K562 (cell line): Measurements from ENCODE around the gene TGFBR3L. TPM values are rescaled to one million over a fixed set of nuclear protein-coding genes. Genes with fewer than 3 reads are reported as not detected.
A peak's percentile ranks its signal among the peaks of the same experiment; 100 is the strongest.

Experiments
- BRD4 ChIP-seq: fragments of 200-600 bp; sonication (generic); IDR thresholded peaks from 2 replicates; pipeline ENCODE4 v1.6.1; 2017; ENCODE audit warnings: inconsistent platforms
- E2F1 ChIP-seq: sonication (generic); formaldehyde crosslinking; IDR thresholded peaks from 2 replicates; pipeline ENCODE4 v1.8.1; 2023; ENCODE audit warnings: mild to moderate bottlenecking, missing genetic modification reagents, moderate library complexity
- ETV6 ChIP-seq, 3 experiments: fragments of 150-350 bp in 1 of 3; sonication (generic) in 1 of 3; formaldehyde crosslinking in 1 of 3; IDR thresholded peaks; 2 replicates each; pipeline versions ENCODE4 v1.6.1 to v1.8.0; 2014 to 2022; ENCODE audit warnings: borderline replicate concordance in 2 of 3, low read depth in 2 of 3, antibody characterized with exemption in 1 of 3, low read length in 1 of 3, mild to moderate bottlenecking in 1 of 3, missing genetic modification reagents in 1 of 3
- GTF2B ChIP-seq: IDR thresholded peaks from 2 replicates; pipeline ENCODE4 v1.6.1; 2011; ENCODE audit not compliant: insufficient read length; ENCODE audit errors: extremely low read depth
- HNRNPL ChIP-seq: fragments of 200-400 bp; formaldehyde crosslinking; IDR thresholded peaks from 2 replicates; pipeline ENCODE4 v1.6.1; 2017; ENCODE audit warnings: low read depth, mild to moderate bottlenecking, low read length
- KLF1 ChIP-seq: fragments of 450-650 bp; IDR thresholded peaks from 2 replicates; pipeline ENCODE4 v1.6.1; 2016; ENCODE audit warnings: missing genetic modification characterization, missing compliant biosample characterization
- PHF8 ChIP-seq: fragments of 200-600 bp; sonication (generic); IDR thresholded peaks from 2 replicates; pipeline ENCODE4 v1.6.1; 2012; ENCODE audit warnings: mixed run types, mild to moderate bottlenecking, inconsistent platforms, low read length, moderate library complexity, borderline replicate concordance
- RERE ChIP-seq: sonication (generic); formaldehyde crosslinking; IDR thresholded peaks from 2 replicates; pipeline ENCODE4 v1.8.0; 2023; ENCODE audit warnings: missing genetic modification reagents, mild to moderate bottlenecking, borderline replicate concordance
- SMAD4 ChIP-seq: fragments of 250-450 bp; sonication (Bioruptor Pico); conservative IDR thresholded peaks from 2 replicates; pipeline ENCODE4 v1.8.0; 2021; ENCODE audit warnings: inconsistent platforms, mild to moderate bottlenecking, moderate library complexity
- SP2 ChIP-seq: IDR thresholded peaks from 2 replicates; pipeline ENCODE4 v1.6.1; 2011; ENCODE audit warnings: mild to moderate bottlenecking, low read depth, low read length, moderate library complexity; ENCODE audit not compliant: poor library complexity, severe bottlenecking; ENCODE audit errors: extremely low read depth
- TFAP4 ChIP-seq: sonication (generic); formaldehyde crosslinking; IDR thresholded peaks from 2 replicates; pipeline ENCODE4 v1.8.0; 2022; ENCODE audit warnings: missing genetic modification reagents, mild to moderate bottlenecking, moderate library complexity, borderline replicate concordance
- ZEB2 ChIP-seq: fragments of 450-650 bp; IDR thresholded peaks from 2 replicates; pipeline ENCODE4 v1.6.1; 2016
- ZFP91 ChIP-seq: sonication (generic); formaldehyde crosslinking; IDR thresholded peaks from 2 replicates; pipeline ENCODE4 v1.8.0; 2022; ENCODE audit warnings: mild to moderate bottlenecking, missing genetic modification reagents
- ZNF445 ChIP-seq: fragments of 250-450 bp; sonication (Bioruptor Pico); IDR thresholded peaks from 2 replicates; pipeline ENCODE4 v1.4.0; 2020; ENCODE audit warnings: low read depth, mild to moderate bottlenecking, moderate library complexity
- polyA plus RNA-seq, 8 experiments: library from polyadenylated mRNA; depleted of rRNA in 4 of 8; stranded (reverse) in 5 of 8; unstranded in 3 of 8; fragments of >200 nt; fragmentation: Nextera tagmentation in 2 of 8; fragmentation: Illumina TruSeq in 1 of 8; extraction: Ambion mirVana in 2 of 8; extraction: Trizol in 1 of 8; gene quantifications; 2 replicates each; pipeline versions ENCODE4 v1.2.1 to v1.2.3, GENCODE V29; 2011 to 2014; ENCODE audit warnings: inconsistent platforms in 1 of 8, missing spikeins in 1 of 8
- total RNA-seq, 7 experiments: library from RNA; depleted of rRNA in 6 of 7; stranded (reverse); fragments of >200 nt in 6 of 7; fragmentation: Illumina TruSeq in 2 of 7; extraction: Trizol in 2 of 7; gene quantifications; 2 replicates each; pipeline versions ENCODE4 v1.2.1 to v1.2.3, GENCODE V29; 2011 to 2021; ENCODE audit warnings: low replicate concordance in 1 of 7

Gene TGFBR3L
- total and polyA plus RNA-seq, 9 of the 15 experiments (the other 6 are each of a cell fraction or from before 2014, with no cell fraction given): not detected

GRCh38 chr19:7888145-7888825, 26.3 kb upstream of the TGFBR3L start, which contains the start of gene LRRC8E (continued):
- TF ChIP-seq RERE (CRISPR knock-in tag) (no peak), ZNF445 (no peak), SMAD4 (CRISPR knock-in tag) (0 out of 2 replicates have a peak, but pooled peaks have one; percentile 34), HNRNPL (no peak), ZFP91 (CRISPR knock-in tag) (no peak), BRD4 (no peak), ZEB2 (no peak), SP2 (no peak), ETV6 (IDR thresholded peaks at IDR 0.05; ENCODE audit: borderline replicate concordance in 1 of 2, low read depth in 2 of 2, low read length in 1 of 2) (no peak), ETV6 (CRISPR knock-in tag; IDR thresholded peaks at IDR 0.05; ENCODE audit: borderline replicate concordance) (no peak), TFAP4 (CRISPR knock-in tag) (no peak), PHF8 (peak; percentile 82; the same call in 1 of the 2 replicates), GTF2B (no peak), E2F1 (CRISPR knock-in tag) (peak; percentile 65), KLF1 (no peak)
